NB4 (cell line): Measurements from ENCODE around the gene ZNF423.

ENCODE experiments used
- MYC ChIP-seq: IDR thresholded peaks from 2 replicates; pipeline ENCODE4 v1.6.1; 2011; ENCODE audit warnings: low read depth, low read length
- TF ChIP-seq, protein P1 (sequence below): IDR thresholded peaks from one replicate; pipeline ENCODE4 v1.5.1; 2012; ENCODE audit warnings: low read depth, low read length

DNA sequence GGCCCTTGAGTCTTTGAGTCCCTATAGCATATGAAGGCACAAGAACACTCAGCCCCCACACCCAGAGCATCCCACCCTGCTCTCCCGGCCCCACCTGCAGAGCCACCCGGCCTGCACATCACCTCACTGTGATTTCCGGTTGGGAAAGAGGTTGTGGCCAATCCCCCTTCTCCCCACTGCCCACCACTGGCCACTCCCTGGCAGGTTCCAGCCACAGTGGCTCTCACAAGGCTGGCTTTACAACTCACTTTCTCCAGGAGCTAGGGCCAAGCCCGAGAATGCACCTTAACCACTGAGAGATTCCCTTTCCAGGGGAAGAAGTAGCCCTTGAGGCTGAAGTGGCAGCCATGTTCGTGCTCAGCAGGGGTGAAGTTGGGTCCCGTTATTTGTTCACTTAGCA lies 358.4 kb downstream of the ZNF423 start:
- TF ChIP-seq, protein P1, sequence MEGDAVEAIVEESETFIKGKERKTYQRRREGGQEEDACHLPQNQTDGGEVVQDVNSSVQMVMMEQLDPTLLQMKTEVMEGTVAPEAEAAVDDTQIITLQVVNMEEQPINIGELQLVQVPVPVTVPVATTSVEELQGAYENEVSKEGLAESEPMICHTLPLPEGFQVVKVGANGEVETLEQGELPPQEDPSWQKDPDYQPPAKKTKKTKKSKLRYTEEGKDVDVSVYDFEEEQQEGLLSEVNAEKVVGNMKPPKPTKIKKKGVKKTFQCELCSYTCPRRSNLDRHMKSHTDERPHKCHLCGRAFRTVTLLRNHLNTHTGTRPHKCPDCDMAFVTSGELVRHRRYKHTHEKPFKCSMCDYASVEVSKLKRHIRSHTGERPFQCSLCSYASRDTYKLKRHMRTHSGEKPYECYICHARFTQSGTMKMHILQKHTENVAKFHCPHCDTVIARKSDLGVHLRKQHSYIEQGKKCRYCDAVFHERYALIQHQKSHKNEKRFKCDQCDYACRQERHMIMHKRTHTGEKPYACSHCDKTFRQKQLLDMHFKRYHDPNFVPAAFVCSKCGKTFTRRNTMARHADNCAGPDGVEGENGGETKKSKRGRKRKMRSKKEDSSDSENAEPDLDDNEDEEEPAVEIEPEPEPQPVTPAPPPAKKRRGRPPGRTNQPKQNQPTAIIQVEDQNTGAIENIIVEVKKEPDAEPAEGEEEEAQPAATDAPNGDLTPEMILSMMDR = no peak
- no peak for TF ChIP-seq MYC
